Frontal cortex (tissue), 4 donors: Measurements from ENCODE around the gene ATP8A1. TPM values are rescaled to one million over a fixed set of nuclear protein-coding genes. Genes with fewer than 3 reads are reported as not detected.

Experiments
- DNase-seq, 2 donors: peaks; one replicate each; pipeline ENCODE4 v3.0.0; 2012; ENCODE audit warnings: low spot score in 2 of 2
- FAIRE-seq: peaks from 2 replicates; lab custom pipeline; 2012; peaks lifted over from hg19 to GRCh38; lab: Jason Lieb, UNC
- total RNA-seq: library from RNA; depleted of rRNA; stranded (reverse); fragments of >200 nt; gene quantifications from one replicate; pipeline ENCODE4 v1.2.3, GENCODE V29; 2014
- donor health status: control.
- donor health status: control.
- donor health status: control.

The ATP8A1 gene
- total RNA-seq, 1 donor from 2014 or later = 171 TPM

GRCh38 chr4:42442601-42443000, 214.3 kb downstream of the ATP8A1 start:
- FAIRE-seq (no peak), DNase-seq (no peak)

- FAIRE-seq = no peak
- no peak for DNase-seq
Measured at GRCh38 chr4:42440083-42440482, 216.8 kb downstream of the ATP8A1 start.

GRCh38 chr4:42436928-42437565, 219.9 kb downstream of the ATP8A1 start:
- no peak for DNase-seq
- FAIRE-seq = no peak

GRCh38 chr4:42428036-42428435, 228.9 kb downstream of the ATP8A1 start:
- FAIRE-seq = no peak
- DNase-seq = no peak

- no peak for FAIRE-seq
- no peak for DNase-seq
Measured at GRCh38 chr4:42425146-42426065, 231.5 kb downstream of the ATP8A1 start.

- FAIRE-seq (no peak), DNase-seq (no peak)
Measured at GRCh38 chr4:42420140-42420539, 236.8 kb downstream of the ATP8A1 start.

GRCh38 chr4:42417550-42417949, 239.4 kb downstream of the ATP8A1 start:
- DNase-seq (no peak), FAIRE-seq (no peak)

- DNase-seq (no peak), FAIRE-seq (no peak)
Measured at GRCh38 chr4:42416017-42416416, 240.9 kb downstream of the ATP8A1 start.

GRCh38 chr4:42415281-42415680, 241.6 kb downstream of the ATP8A1 start:
- DNase-seq (no peak), FAIRE-seq (peak; percentile 15)

GRCh38 chr4:42412251-42412650, 244.7 kb downstream of the ATP8A1 start:
- DNase-seq = no peak
- FAIRE-seq = no peak

GRCh38 chr4:42411803-42412202, 245.1 kb downstream of the ATP8A1 start:
- FAIRE-seq (no peak), DNase-seq (no peak)

- DNase-seq (no peak), FAIRE-seq (no peak)
Measured at GRCh38 chr4:42410446-42410845, 246.5 kb downstream of the ATP8A1 start.

- DNase-seq (no peak), FAIRE-seq (no peak)
Measured at GRCh38 chr4:42404001-42404400, 252.9 kb downstream of the ATP8A1 start.

GRCh38 chr4:42401171-42401570, 255.7 kb downstream of the ATP8A1 start:
- DNase-seq (no peak), FAIRE-seq (no peak)

GRCh38 chr4:42399393-42399792, 257.5 kb downstream of the ATP8A1 start:
- FAIRE-seq (no peak), DNase-seq (no peak)

- no peak for DNase-seq
- FAIRE-seq = no peak
Measured at GRCh38 chr4:42398871-42399331, 258.0 kb downstream of the ATP8A1 start.

- no peak for DNase-seq
- FAIRE-seq = no peak
Measured at GRCh38 chr4:42398171-42398870, 258.6 kb downstream of the ATP8A1 start.

- FAIRE-seq = no peak
- no peak for DNase-seq
Measured at GRCh38 chr4:42397635-42398170, 259.2 kb downstream of the ATP8A1 start.

- DNase-seq (no peak), FAIRE-seq (no peak)
Measured at GRCh38 chr4:42396752-42397634, 259.9 kb downstream of the ATP8A1 start, which contains the start of gene SHISA3. Gene SHISA3 (plus strand): TSS chr4:42397488. CDS start chr4:42398057, 569 bp downstream.
